Activated T-helper 1 cell treated with anti-CD3 and anti-CD28 coated beads, Interleukin-12 subunit alpha, Interleukin-12 subunit beta, Interleukin-2, Interleukin-4 antibody, amounts not matched to agents 30 ng/mL and 10 ng/mL and 1 ng/mL, durations not matched to agents 14 hours and 24 hours and 36 hours (primary cell): ENCODE data around the gene HSPA2. TPM values are rescaled to one million over a fixed set of nuclear protein-coding genes. Genes with fewer than 3 reads are reported as not detected.
A peak's percentile ranks its signal among the peaks of the same experiment; 100 is the strongest.
"Not testable (repeated sequence)": the region's sequence is repeated elsewhere in the genome, so short reads cannot be mapped to it uniquely, and the experiment has no call there.

Experiments
- DNase-seq: peaks from one replicate; pipeline ENCODE4 v3.0.0; 2021; ENCODE audit warnings: low spot score
- H3K27ac Mint-ChIP-seq: one replicate; pipeline ENCODE4 v1.8.0; 2021; ENCODE audit warnings: mild to moderate bottlenecking, mixed read lengths
- H3K27me3 Mint-ChIP-seq: one replicate; pipeline ENCODE4 v1.8.0; 2022; ENCODE audit warnings: mild to moderate bottlenecking, moderate library complexity, mixed read lengths; ENCODE audit not compliant: insufficient read depth
- H3K36me3 Mint-ChIP-seq: one replicate; pipeline ENCODE4 v1.8.0; 2021; ENCODE audit warnings: low read depth, mixed read lengths
- H3K4me1 Mint-ChIP-seq: one replicate; pipeline ENCODE4 v1.8.0; 2021; ENCODE audit warnings: low read depth, mixed read lengths
- H3K4me3 Mint-ChIP-seq: one replicate; pipeline ENCODE4 v1.8.0; 2021; ENCODE audit warnings: mild to moderate bottlenecking, moderate library complexity, mixed read lengths
- H3K9me3 Mint-ChIP-seq: one replicate; pipeline ENCODE4 v1.8.0; 2021; ENCODE audit warnings: mixed read lengths
- intact Hi-C: fragments of 100-400 bp; cut with micrococcal nuclease; formaldehyde crosslinking; loops from one replicate; pipeline ENCODE4 v1.15.1; 2024
- total RNA-seq: library from RNA; stranded (reverse); gene quantifications from 2 replicates; pipeline ENCODE4 v1.2.3, GENCODE V29; 2022

HSPA2 gene
- total RNA-seq, 1 donor from 2014 or later = 11.2 TPM

DNA sequence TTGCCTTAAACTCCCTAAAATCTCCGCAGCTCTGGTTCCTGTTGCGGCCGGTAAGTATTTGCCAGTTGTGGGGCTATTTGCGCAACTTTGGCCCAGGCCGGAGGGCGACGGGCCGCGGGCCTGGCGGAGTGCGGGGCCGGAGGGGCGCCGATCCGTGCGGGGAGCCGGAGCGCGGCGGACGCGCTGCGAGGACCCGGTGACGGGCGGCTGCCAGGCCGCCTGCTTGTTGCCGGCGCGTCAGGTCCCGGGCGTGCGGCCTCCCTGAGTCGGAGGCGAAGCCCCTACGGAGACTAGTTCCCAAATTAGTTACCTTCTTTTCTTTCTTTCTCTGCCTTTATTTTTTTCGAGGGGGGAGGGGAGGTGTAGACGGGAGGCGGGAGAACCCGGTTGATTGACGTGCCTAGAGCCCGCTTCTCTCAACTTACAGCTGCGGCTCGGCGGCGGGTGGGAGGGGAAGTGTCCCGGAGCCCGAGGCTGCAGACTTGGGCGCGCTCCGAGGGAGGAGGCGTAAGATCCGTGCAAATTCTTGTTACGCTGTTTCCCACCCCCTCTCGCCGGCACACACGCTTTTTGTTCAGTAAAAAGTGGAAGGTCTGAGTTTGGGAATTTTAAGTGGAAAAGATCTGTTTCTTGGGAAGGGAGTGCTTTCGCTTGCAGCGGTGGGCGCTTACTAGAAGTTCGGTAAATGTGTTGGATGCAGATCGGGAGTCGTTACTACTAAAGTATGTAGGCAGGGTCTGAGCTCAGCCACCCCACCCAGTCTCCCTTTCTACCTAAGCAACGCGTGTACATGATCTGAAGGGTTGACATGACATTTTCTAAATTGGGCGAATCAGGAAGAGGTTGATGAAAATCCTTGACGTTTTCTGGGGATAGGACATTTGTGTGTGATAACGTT is 35.4 kb upstream of the HSPA2 start:
- peak overlapping the region; percentile 97 for H3K4me3 Mint-ChIP-seq
- peaks cover 72% of the 10 kb centered on the region for H3K4me1 Mint-ChIP-seq
- H3K36me3 Mint-ChIP-seq = peaks cover 26% of the 10 kb centered on the region
- DNase-seq = peak; percentile 79
- H3K9me3 Mint-ChIP-seq = no peaks in the 10 kb centered on the region
- H3K27me3 Mint-ChIP-seq = peaks cover 2% of the 10 kb centered on the region
- peak overlapping the region; percentile 99 for H3K27ac Mint-ChIP-seq
- intact Hi-C loops = loop anchor here (1.0 to 10.0 kb wide), 7 partner anchors 330 to 2002 kb away; partner anchors contain the start of genes CHURC1, GPHN, MAX and PPP2R5E

DNA sequence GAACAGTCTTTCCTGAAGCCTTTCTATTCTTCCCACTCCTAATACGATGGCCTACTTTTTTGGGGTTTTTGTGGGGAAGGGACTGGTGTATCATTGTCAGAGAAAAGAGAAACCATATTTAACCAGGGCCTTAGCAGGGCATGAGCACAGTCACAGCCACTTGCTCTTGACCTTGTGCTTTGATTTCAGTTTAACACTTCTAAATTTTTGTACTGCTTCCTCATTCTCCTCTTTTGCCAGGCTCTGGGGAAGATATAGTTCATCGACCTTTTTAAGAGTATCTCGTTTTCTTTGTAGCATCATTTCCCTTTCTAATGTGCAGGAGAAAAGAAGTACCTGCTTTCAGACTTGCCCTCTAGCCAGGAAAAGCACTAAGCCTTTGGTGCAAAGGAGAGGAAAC is 33.8 kb upstream of the HSPA2 start:
- H3K27ac Mint-ChIP-seq = peak overlapping the region; percentile 99
- no peaks in the 10 kb centered on the region for H3K9me3 Mint-ChIP-seq
- peak overlapping the region; percentile 97 for H3K4me3 Mint-ChIP-seq
- no peak for DNase-seq
- H3K4me1 Mint-ChIP-seq = peaks cover 74% of the 10 kb centered on the region
- peaks cover 27% of the 10 kb centered on the region for H3K36me3 Mint-ChIP-seq
- peaks cover 2% of the 10 kb centered on the region for H3K27me3 Mint-ChIP-seq
- intact Hi-C loops = loop anchor here (5.0 to 10.0 kb wide), 5 partner anchors 332 to 2001 kb away; partner anchors contain the start of genes GPHN and PPP2R5E

DNA sequence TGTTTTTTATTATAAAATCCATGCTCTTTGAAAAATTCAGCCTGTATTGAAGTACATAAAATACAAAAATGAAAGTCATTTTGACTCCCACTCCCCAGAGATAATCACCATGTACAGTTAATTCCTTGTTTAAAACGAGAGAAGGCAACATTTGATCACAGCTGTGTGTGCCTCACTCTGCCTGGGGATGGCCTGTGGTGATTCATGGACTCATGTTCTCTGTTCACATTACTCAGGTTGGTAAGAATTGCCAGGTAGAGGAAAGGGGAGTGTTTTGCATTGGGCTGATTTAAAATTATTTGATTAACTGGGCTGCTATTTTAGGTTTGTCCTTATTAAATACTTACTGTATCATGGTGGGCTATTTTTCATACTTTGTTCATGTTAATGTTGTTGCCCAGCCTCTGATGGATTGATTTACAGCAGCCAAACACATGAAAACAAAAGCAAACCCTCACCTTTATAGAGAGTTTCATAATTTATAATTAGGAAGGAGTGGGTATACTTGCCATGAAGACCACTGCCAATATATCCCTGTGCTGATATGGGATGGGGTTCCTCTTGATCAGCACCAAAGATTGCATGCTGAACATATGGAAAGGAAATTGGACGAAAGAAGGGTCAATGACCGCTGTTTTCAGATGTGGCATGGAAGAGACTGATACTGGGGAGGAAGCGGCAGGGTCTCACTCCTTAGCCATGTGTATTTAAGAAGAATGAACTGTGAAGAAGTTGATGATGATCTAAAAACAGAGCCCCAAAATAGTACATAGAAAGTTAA is 33.0 kb upstream of the HSPA2 start:
- intact Hi-C loops = loop anchor here (1.0 to 10.0 kb wide), 7 partner anchors 119 to 2000 kb away; partner anchors contain the start of genes GPHN, MTHFD1, PPP2R5E and WDR89
- Mint-ChIP-seq H3K4me1 (peaks cover 73% of the 10 kb centered on the region), H3K4me3 (peak overlapping the region; percentile 97), H3K36me3 (peaks cover 26% of the 10 kb centered on the region), H3K27me3 (peaks cover 2% of the 10 kb centered on the region), H3K9me3 (no peaks in the 10 kb centered on the region), H3K27ac (peak overlapping the region; percentile 99)
- no peak for DNase-seq

DNA sequence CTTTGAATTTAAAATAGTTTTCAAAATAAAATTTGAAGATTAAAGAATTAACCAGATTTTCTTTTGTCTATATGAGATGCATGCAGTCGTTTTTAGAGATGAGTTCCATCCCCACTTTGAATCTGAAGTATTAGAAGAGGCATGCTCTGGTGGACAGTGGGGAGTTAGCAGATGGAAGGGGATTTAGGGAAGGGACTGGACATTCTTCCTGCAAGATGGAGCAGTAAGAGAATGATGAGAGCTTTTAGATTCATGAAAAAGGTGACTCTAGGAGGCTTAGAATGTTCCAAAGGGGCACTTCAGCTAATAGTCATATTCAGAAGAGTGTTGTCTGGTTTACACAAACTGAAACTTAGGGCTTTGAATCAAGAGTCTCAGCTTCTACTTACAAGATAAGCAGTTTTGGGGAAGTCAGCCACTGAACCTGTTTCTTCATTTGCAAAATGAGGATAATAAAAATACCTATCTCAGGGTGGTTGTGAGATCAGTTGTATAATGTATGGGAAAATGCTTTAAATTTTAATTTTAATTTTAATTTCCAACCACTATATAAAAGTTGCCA is 32.2 kb upstream of the HSPA2 start:
- Mint-ChIP-seq H3K4me1 (peaks cover 69% of the 10 kb centered on the region), H3K9me3 (no peaks in the 10 kb centered on the region), H3K36me3 (peaks cover 22% of the 10 kb centered on the region), H3K27me3 (peaks cover 2% of the 10 kb centered on the region), H3K27ac (peak overlapping the region; percentile 76), H3K4me3 (peak overlapping the region; percentile 97)
- intact Hi-C loops = loop anchor here (1.0 to 10.0 kb wide), 7 partner anchors 120 to 1999 kb away; partner anchors contain the start of genes GPHN, MTHFD1, PPP2R5E and WDR89
- no peak for DNase-seq

DNA sequence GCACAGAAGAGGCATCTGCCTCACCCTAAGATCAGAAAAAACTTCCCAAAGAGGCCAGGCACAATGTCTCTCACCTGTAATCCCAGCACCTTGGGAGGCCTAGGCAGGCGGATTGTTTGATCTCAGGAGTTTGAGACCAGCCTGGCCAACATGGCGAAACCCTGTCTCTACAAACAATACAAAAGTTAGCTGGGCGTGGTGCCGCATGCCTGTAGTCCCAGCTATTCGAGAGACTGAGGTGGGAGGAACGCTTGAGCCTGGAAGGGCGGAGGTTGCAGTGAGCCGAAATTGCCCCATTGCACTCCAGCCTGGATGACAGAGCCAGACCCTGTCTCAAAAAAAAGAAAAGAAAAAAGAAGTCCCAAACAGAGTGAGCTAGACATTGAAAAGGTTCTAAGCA is 31.5 kb upstream of the HSPA2 start:
- intact Hi-C loops = loop anchor here (5.0 to 10.0 kb wide), 5 partner anchors 334 to 1998 kb away; partner anchors contain the start of genes GPHN and PPP2R5E
- peaks cover 25% of the 10 kb centered on the region for H3K36me3 Mint-ChIP-seq
- peak overlapping the region; percentile 40 for H3K27ac Mint-ChIP-seq
- H3K4me1 Mint-ChIP-seq = peaks cover 74% of the 10 kb centered on the region
- H3K9me3 Mint-ChIP-seq = no peaks in the 10 kb centered on the region
- H3K27me3 Mint-ChIP-seq = no peaks in the 10 kb centered on the region
- peak overlapping the region; percentile 59 for H3K4me3 Mint-ChIP-seq
- no peak for DNase-seq

DNA sequence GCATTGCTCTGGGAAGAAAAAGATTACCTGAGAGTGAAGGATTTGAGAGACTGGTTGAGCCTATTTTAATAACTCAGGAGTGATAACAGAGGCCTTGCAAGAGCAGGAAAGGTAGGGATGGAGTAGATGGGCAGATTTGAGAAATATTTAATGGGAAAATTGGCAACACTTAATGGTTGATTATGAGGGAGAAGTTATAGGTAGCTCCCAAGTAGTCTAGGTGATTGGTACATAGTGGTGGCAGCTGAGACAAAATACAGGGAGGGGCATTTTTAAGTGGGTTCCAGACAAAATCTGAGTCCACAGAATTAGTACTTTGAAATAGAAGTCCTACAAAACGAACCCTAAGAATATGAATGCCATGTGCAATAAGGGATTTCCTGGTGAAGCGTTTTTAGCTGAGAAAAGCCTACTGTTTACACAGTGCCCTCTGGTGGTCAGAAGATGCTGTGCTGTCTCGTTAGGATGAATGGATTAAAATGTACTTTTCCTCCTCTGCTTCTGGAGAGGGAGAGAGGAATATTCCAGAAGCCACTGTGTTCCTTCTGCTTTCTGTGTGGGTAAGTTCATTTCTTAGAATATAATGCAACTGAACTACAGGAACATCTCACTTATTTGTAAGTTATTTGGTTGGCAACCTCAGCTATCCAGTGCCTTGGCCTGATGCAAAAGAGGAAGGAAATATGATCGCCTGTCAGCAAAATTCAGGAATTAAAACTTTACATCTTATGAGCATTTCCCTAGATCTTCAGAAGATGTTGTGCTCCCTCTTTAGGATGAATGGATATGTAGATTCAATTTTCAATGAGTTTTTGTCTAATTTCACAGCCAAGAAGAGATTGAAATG is 29.5 kb upstream of the HSPA2 start:
- DNase-seq = peak; percentile 58
- Mint-ChIP-seq H3K4me1 (peaks cover 74% of the 10 kb centered on the region), H3K4me3 (peak overlapping the region; percentile 63), H3K27ac (peak overlapping the region; percentile 69), H3K36me3 (peaks cover 17% of the 10 kb centered on the region), H3K9me3 (no peaks in the 10 kb centered on the region), H3K27me3 (no peaks in the 10 kb centered on the region)
- intact Hi-C loops = loop anchor here (1.0 kb wide), 6 partner anchors 8 to 167 kb away; partner anchors contain the start of genes AKAP5, HSPA2 and ZBTB25

DNA sequence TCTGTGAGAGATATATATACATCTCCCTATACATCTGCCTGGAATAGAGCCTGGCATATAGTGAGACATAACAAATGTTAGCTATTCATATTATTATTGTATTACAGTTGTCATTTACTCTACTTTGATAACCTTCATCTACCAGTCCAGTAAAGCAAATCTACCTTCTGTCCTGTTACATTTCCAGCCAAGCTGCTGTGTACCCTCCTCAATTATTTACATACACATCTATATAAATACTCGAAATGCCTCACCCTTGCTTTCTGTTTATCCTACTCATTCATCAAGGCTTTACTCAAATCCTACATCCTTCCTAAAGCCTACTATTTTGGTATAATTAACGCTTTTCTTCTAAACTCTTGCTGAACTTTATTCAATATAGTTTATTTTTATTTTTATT is 27.3 kb upstream of the HSPA2 start:
- H3K27me3 Mint-ChIP-seq = no peaks in the 10 kb centered on the region
- intact Hi-C loops = no loop called here
- DNase-seq = no peak
- H3K36me3 Mint-ChIP-seq = peaks cover 11% of the 10 kb centered on the region
- H3K27ac Mint-ChIP-seq = no peak overlapping the region
- no peaks in the 10 kb centered on the region for H3K9me3 Mint-ChIP-seq
- H3K4me1 Mint-ChIP-seq = peaks cover 70% of the 10 kb centered on the region
- H3K4me3 Mint-ChIP-seq = no peak overlapping the region

DNA sequence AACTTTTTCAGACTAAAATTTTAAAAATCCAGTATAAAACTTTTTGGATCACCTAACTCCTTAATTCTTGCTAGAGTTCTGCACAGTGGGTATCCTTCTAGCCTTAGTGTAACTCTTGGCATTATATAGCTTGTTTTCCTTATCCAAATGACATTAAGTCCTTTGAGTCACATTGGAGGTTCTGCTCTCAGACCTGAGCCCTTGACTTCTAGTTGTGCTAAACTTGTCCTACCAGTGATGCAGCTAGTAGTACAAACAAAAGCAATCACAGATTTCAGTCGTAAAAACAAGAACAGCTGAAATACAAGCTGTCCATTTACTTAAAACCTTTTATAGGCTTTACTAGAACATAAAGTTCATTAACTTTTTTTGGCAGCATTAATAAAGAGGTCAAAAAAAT is 25.5 kb upstream of the HSPA2 start:
- peaks cover 10% of the 10 kb centered on the region for H3K36me3 Mint-ChIP-seq
- peaks cover 56% of the 10 kb centered on the region for H3K4me1 Mint-ChIP-seq
- no peaks in the 10 kb centered on the region for H3K27me3 Mint-ChIP-seq

DNA sequence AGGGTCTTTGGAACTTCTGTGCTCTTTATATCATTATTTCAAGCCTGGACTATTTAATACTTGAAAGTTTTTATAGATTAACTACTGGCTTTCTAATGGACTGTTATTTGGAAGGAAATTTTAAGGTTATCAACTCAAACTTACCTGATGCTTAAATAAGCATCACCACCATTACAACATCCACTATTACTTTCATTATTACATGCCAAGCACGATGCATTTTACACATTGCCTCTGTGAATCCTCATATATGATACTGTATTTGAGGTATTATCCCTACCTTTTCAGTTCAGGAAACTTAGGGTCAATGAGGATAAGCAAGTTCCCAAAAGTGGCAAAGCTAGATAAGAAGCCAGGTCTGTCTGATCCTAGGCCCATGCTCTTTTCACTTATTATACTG is 23.6 kb upstream of the HSPA2 start:
- intact Hi-C loops = no loop called here
- no peaks in the 10 kb centered on the region for H3K27me3 Mint-ChIP-seq
- peaks cover 5% of the 10 kb centered on the region for H3K36me3 Mint-ChIP-seq
- no peak overlapping the region for H3K4me3 Mint-ChIP-seq
- DNase-seq = no peak
- no peaks in the 10 kb centered on the region for H3K9me3 Mint-ChIP-seq
- no peak overlapping the region for H3K27ac Mint-ChIP-seq
- H3K4me1 Mint-ChIP-seq = peaks cover 49% of the 10 kb centered on the region

More for the DNA sequence above, 25.5 kb upstream of the HSPA2 start:
- DNase-seq = no peak
- no peak overlapping the region for H3K27ac Mint-ChIP-seq
- no peaks in the 10 kb centered on the region for H3K9me3 Mint-ChIP-seq
- intact Hi-C loops = no loop called here
- H3K4me3 Mint-ChIP-seq = no peak overlapping the region

DNA sequence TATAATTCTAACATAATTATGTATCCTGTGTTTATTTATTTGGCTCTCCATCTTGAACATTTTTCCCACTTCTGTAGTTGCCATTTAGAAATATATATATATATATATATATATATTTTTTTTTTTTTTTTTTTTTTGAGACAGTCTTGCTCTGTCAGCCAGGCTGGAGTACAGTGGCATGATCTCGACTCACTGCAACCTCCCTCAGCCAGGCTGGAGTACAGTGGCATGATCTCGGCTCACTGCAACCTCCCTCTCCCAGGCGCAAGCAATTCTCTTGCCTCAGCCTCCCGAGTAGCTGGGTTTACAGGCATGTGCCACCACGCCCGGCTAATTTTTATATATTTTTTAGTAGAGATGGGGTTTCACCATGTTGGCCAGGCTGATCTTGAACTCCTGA is 22.9 kb upstream of the HSPA2 start:
- DNase-seq, H3K4me3 Mint-ChIP-seq, intact Hi-C loops, H3K36me3 Mint-ChIP-seq, H3K9me3 Mint-ChIP-seq, H3K27ac Mint-ChIP-seq, H3K27me3 Mint-ChIP-seq: not testable (repeated sequence)
- peaks cover 44% of the 10 kb centered on the region for H3K4me1 Mint-ChIP-seq

DNA sequence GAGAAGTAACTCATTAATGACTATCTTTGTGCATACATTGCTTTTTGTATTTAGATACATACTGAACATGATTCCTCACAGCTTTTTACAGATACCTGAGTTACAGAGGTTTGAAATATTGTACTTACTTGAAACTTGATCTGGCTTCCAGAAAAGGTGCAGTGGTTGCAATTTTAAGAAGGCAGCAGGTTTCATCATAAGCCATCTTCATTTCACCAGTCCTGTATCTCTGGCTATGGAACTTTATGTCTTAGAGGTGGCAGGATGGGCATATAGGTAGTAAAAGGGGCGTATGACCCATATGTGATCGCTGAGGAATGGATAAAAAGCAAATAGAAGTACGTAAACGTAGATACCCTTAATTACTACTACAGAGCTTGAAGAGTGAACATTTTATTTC is 22.3 kb upstream of the HSPA2 start:
- H3K9me3 Mint-ChIP-seq = no peaks in the 10 kb centered on the region
- peaks cover 44% of the 10 kb centered on the region for H3K4me1 Mint-ChIP-seq
- no peak overlapping the region for H3K4me3 Mint-ChIP-seq
- H3K27ac Mint-ChIP-seq = no peak overlapping the region
- peaks cover 5% of the 10 kb centered on the region for H3K36me3 Mint-ChIP-seq
- no peak for DNase-seq
- intact Hi-C loops = no loop called here
- no peaks in the 10 kb centered on the region for H3K27me3 Mint-ChIP-seq

DNA sequence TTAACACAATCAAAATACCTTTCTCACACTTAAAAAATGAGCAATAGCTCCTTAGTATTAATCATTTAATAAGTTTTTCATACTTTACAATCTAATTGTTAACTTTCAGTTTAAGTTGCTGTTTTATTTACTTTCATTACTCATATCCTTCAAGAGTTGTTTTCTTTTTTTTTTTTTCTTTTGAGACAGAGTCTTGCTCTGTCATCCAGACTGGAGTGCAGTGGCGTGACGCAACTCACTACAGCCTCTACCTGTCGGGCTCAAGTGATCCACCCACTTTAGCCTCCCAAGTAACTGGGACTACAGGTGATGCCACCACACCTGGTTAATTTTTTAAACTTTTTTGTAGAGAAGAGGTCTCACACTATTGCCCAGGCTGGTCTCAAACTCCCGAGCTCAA is 19.8 kb upstream of the HSPA2 start:
- H3K27me3 Mint-ChIP-seq = no peaks in the 10 kb centered on the region
- intact Hi-C loops = no loop called here

More for the DNA sequence above, 19.8 kb upstream of the HSPA2 start:
- Mint-ChIP-seq H3K36me3 (peaks cover 6% of the 10 kb centered on the region), H3K4me1 (peaks cover 33% of the 10 kb centered on the region), H3K9me3 (no peaks in the 10 kb centered on the region), H3K27ac (no peak overlapping the region), H3K4me3 (no peak overlapping the region)
- DNase-seq = no peak
